Naive thymus-derived CD4-positive, alpha-beta T cell (primary cell): ENCODE results near the gene ERFE. TPM values are rescaled to one million over a fixed set of nuclear protein-coding genes. Genes with fewer than 3 reads are reported as not detected.

Experiments used
- ATAC-seq: fragments of 150-1000 bp; cut with Tn5 transposase; 2 replicates; pipeline ENCODE4 v1.10.0; 2021; ENCODE audit warnings: mild to moderate bottlenecking, moderate library complexity
- CTCF ChIA-PET: fragments of 350-600 bp; sonication (Branson Sonifier 250); formaldehyde crosslinking; loops from one replicate; lab custom pipeline; 2021; ENCODE audit warnings: antibody characterized with exemption; lab: Charles Lee
- POLR2A ChIA-PET: fragments of 350-600 bp; sonication (Branson Sonifier 250); formaldehyde crosslinking; loops from one replicate; lab custom pipeline; 2021; ENCODE audit warnings: antibody characterized with exemption, inconsistent platforms; lab: Charles Lee
- DNase-seq, 9 donors: peaks; one replicate each; pipeline versions ENCODE4 v3.0.0 to v3.0.0-alpha.2; 2020 to 2022; ENCODE audit warnings: mixed read lengths in 1 of 9
- H3K27ac ChIP-seq: one replicate; pipeline ENCODE4 v1.7.0; 2013; ENCODE audit warnings: mild to moderate bottlenecking, low read depth, low read length, moderate library complexity
- H3K27me3 ChIP-seq, 2 donors: one replicate each; pipeline ENCODE4 v1.7.0; 2013; ENCODE audit warnings: low read length in 2 of 2, mild to moderate bottlenecking in 2 of 2, moderate library complexity in 2 of 2; ENCODE audit not compliant: control insufficient read depth in 2 of 2, insufficient read depth in 2 of 2
- H3K36me3 ChIP-seq, 3 experiments: 1 replicate in 2 of 3; 2 replicates in 1 of 3; pipeline ENCODE4 v1.7.0; 2013; ENCODE audit warnings: low read length in 3 of 3, mild to moderate bottlenecking in 3 of 3, moderate library complexity in 1 of 3; ENCODE audit not compliant: insufficient read depth in 3 of 3, control insufficient read depth in 2 of 3
- H3K4me1 ChIP-seq, 2 donors: one replicate each; pipeline ENCODE4 v1.7.0; 2013; ENCODE audit warnings: low read length in 2 of 2, mild to moderate bottlenecking in 2 of 2, moderate library complexity in 1 of 2; ENCODE audit not compliant: control insufficient read depth in 2 of 2, insufficient read depth in 2 of 2
- H3K4me3 ChIP-seq: 2 replicates; pipeline ENCODE4 v1.7.0; 2013; ENCODE audit warnings: mild to moderate bottlenecking, low read length
- H3K9me3 ChIP-seq, 3 experiments: 1 replicate in 2 of 3; 2 replicates in 1 of 3; pipeline ENCODE4 v1.7.0; 2013; ENCODE audit warnings: low read length in 3 of 3; ENCODE audit not compliant: control insufficient read depth in 2 of 3
- H3K27ac Mint-ChIP-seq, 9 donors: one replicate each; pipeline ENCODE4 v1.8.0; 2020 to 2022; ENCODE audit warnings: mixed read lengths in 9 of 9, mild to moderate bottlenecking in 8 of 9, moderate library complexity in 5 of 9, inconsistent platforms in 2 of 9
- H3K27me3 Mint-ChIP-seq, 5 donors: one replicate each; pipeline ENCODE4 v1.8.0; 2021 to 2022; ENCODE audit warnings: mixed read lengths in 5 of 5, mild to moderate bottlenecking in 1 of 5
- H3K36me3 Mint-ChIP-seq, 5 donors: one replicate each; pipeline ENCODE4 v1.8.0; 2020 to 2022; ENCODE audit warnings: mixed read lengths in 5 of 5, mild to moderate bottlenecking in 3 of 5, inconsistent platforms in 1 of 5
- H3K4me1 Mint-ChIP-seq, 7 donors: one replicate each; pipeline ENCODE4 v1.8.0; 2020 to 2022; ENCODE audit warnings: mixed read lengths in 7 of 7, mild to moderate bottlenecking in 3 of 7, inconsistent platforms in 1 of 7
- H3K4me3 Mint-ChIP-seq, 10 donors: one replicate each; pipeline ENCODE4 v1.8.0; 2020 to 2022; ENCODE audit warnings: mild to moderate bottlenecking in 10 of 10, mixed read lengths in 10 of 10, moderate library complexity in 6 of 10, inconsistent platforms in 2 of 10
- H3K9me3 Mint-ChIP-seq, 11 donors: one replicate each; pipeline ENCODE4 v1.8.0; 2020 to 2022; ENCODE audit warnings: mixed read lengths in 11 of 11, mild to moderate bottlenecking in 4 of 11, inconsistent platforms in 1 of 11, moderate library complexity in 1 of 11
- intact Hi-C, 2 donors: fragments of 100-400 bp; cut with micrococcal nuclease; formaldehyde crosslinking; loops; one replicate each; pipeline ENCODE4 v1.15.1; 2023
- polyA plus RNA-seq, 2 donors: library from polyadenylated mRNA; unstranded; fragments of 300-500 nt; fragmentation: Illumina TruSeq; gene quantifications; one replicate each; pipeline ENCODE4 v1.2.3, GENCODE V29; 2021
- total RNA-seq, 6 experiments: library from RNA in 5 of 6; stranded (reverse) in 5 of 6; gene quantifications; 1 replicate in 5 of 6; 2 replicates in 1 of 6; pipeline ENCODE4 v1.2.3 and lab custom pipeline; 2021 to 2026

The ERFE gene
- total and polyA plus RNA-seq, 7 experiments from 2014 or later = 0.29 to 0.31 TPM; not detected in 5

DNA sequence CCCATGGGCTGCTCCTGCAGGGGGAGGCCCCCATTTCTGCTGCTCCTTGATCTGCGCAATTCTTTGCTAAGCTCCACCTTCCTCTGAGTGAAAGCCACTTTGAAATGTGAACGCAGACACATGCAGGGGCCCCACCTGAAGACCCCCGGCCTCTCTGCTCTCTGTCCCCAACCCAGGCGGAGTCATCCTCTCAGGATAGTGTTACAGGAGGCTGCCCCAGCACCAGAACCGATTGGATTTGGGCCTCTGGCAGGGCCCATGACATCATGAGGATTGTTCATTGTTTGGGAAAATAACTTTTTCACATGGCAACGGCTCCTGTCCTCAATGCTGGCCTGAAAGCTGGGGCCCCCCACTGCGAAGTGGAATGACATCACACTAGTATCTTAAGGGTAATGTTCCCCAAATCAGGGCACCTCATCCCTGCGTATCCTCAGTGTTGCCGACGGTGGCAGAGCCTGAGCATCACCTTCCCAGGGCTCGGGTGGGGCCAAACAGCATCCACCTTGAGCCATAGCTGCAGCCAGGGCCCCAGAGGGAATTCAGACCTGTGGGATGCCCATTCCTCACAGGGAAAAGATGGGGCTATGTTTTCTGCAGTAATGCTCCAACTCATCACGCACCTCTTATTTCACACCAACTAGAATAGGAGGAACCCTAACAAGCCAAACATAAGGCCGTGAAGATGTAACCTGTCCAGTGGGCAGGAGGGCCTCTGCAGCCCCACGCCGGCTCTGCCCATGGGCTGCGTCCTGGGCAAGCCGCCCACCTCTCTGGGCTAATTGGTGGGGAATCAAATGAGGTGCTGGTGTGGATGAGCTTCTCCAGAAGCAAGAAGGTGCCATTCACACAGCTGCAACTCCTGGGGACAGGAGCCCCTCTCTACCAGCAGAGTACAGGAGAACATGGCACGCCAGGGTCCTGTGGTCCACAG lies 2.7 kb upstream of the ERFE start:
- no peak overlapping the region for H3K4me3 ChIP-seq
- H3K27me3 ChIP-seq = no peaks in the 10 kb centered on the region
- Mint-ChIP-seq H3K4me3 (no peak overlapping the region), H3K36me3 (peaks cover 0 to 2% (median 0%) of the 10 kb centered on the region in 5 donors), H3K27ac (no peak overlapping the region), H3K4me1 (peaks cover 0 to 9% (median 6%) of the 10 kb centered on the region in 7 donors), H3K9me3 (peaks cover 0 to 5% (median 0%) of the 10 kb centered on the region in 11 donors), H3K27me3 (peaks cover 7 to 18% (median 13%) of the 10 kb centered on the region in 5 donors)
- no peaks in the 10 kb centered on the region for H3K9me3 ChIP-seq
- DNase-seq (no peak), ATAC-seq (no peak)
- ChIA-PET CTCF (no interaction called here), POLR2A (no interaction called here)
- intact Hi-C loops = loop anchor here in 1 of 2 donors (5.0 kb wide), 2 partner anchors 46 to 299 kb away; partner anchors contain the start of genes ILKAP and RAMP1
- H3K36me3 ChIP-seq = no peaks in the 10 kb centered on the region
- peaks cover 0 to 11% of the 10 kb centered on the region in 2 donors for H3K4me1 ChIP-seq
- no peak overlapping the region for H3K27ac ChIP-seq

DNA sequence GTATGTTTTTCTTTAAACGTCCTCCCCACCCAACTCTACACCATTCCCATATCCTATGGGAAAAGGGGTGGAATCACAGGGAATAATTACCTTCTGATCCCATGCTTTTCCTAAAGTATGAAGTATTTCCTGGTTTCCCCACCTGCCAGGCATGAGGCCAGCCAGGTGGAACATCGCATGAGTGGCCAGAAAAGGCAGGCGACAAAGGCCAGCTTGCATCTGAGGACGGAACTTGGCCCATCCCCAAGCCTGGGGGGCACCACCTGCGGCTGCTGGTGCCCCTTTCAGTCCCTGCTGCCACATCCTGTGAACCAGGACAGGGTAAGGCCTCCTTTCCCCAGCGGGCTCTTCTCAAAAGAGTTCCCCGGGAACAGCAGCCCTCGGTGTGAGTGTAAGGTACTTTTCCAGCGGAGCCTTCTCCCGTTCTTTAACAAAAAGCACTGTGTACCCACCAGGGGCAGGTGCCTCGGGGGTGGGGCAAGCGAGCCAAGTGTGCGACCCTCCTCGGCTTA lies 1.2 kb upstream of the ERFE start:
- no peaks in the 10 kb centered on the region for H3K9me3 ChIP-seq
- CTCF ChIA-PET = no interaction called here
- Mint-ChIP-seq H3K4me3 (peak overlapping the region in 2 of 10 donors; percentile 25 to 71), H3K9me3 (peaks cover 0 to 5% (median 0%) of the 10 kb centered on the region in 11 donors), H3K36me3 (peaks cover 0 to 2% (median 0%) of the 10 kb centered on the region in 5 donors), H3K27me3 (peaks cover 7 to 26% (median 13%) of the 10 kb centered on the region in 5 donors), H3K27ac (no peak overlapping the region), H3K4me1 (peaks cover 0 to 9% (median 6%) of the 10 kb centered on the region in 7 donors)
- H3K4me3 ChIP-seq = no peak overlapping the region
- H3K27me3 ChIP-seq = no peaks in the 10 kb centered on the region
- intact Hi-C loops = loop anchor here in 1 of 2 donors (5.0 kb wide), 2 partner anchors 45 to 300 kb away; partner anchors contain the start of genes ILKAP and RAMP1
- H3K27ac ChIP-seq = no peak overlapping the region
- POLR2A ChIA-PET = no interaction called here
- ATAC-seq (no peak), DNase-seq (no peak)
- no peaks in the 10 kb centered on the region for H3K36me3 ChIP-seq
- H3K4me1 ChIP-seq = peaks cover 0 to 11% of the 10 kb centered on the region in 2 donors

DNA sequence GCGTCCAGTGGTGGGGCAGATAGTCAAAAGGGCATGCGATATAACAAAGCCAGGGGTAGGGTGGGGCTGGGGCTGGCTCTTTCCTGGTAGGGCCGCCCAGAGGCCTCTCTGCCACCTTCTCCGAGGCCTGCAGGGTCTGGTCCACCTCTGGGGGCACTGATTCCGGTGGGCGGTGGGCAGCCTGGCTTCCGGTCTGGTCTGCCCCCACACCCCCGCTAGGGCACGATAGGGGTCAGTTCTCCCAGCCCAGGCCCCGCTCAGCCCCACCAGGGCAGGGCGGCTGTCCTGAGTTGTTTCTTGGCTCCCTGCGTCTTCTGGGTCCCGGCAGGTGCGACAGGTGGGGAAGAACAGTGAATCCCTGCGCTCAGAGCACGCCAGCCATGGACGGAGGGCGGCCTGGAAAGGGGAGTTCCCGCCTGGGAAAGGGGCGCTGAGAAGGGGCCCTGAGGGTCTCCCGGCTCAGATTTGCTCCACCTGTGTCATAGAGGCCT lies 707 bp upstream of the ERFE start:
- H3K9me3 Mint-ChIP-seq = peaks cover 0 to 5% (median 0%) of the 10 kb centered on the region in 11 donors
- peaks cover 0 to 2% (median 0%) of the 10 kb centered on the region in 5 donors for H3K36me3 Mint-ChIP-seq
- no peak overlapping the region for H3K4me3 ChIP-seq
- peaks cover 0 to 11% of the 10 kb centered on the region in 2 donors for H3K4me1 ChIP-seq
- H3K9me3 ChIP-seq = no peaks in the 10 kb centered on the region
- H3K27ac Mint-ChIP-seq = no peak overlapping the region
- H3K27ac ChIP-seq = no peak overlapping the region
- ATAC-seq (no peak), DNase-seq (no peak)
- no peaks in the 10 kb centered on the region for H3K27me3 ChIP-seq
- H3K36me3 ChIP-seq = no peaks in the 10 kb centered on the region
- POLR2A ChIA-PET = no interaction called here
- peaks cover 7 to 26% (median 13%) of the 10 kb centered on the region in 5 donors for H3K27me3 Mint-ChIP-seq
- H3K4me3 Mint-ChIP-seq = peak overlapping the region in 3 of 10 donors; percentile 16 to 71 (median 25)
- peaks cover 0 to 9% (median 6%) of the 10 kb centered on the region in 7 donors for H3K4me1 Mint-ChIP-seq
- CTCF ChIA-PET = no interaction called here
- intact Hi-C loops = loop anchor here in 1 of 2 donors (5.0 kb wide), 2 partner anchors 44 to 301 kb away; partner anchors contain the start of genes ILKAP and RAMP1

GRCh38 chr2:238159071-238159539 lies 335 bp downstream of the ERFE start:
- no peaks in the 10 kb centered on the region for H3K36me3 ChIP-seq
- H3K27me3 ChIP-seq = no peaks in the 10 kb centered on the region
- Mint-ChIP-seq H3K27ac (no peak overlapping the region), H3K4me1 (peaks cover 0 to 9% (median 6%) of the 10 kb centered on the region in 7 donors), H3K27me3 (peaks cover 7 to 26% (median 13%) of the 10 kb centered on the region in 5 donors), H3K36me3 (peaks cover 0 to 2% (median 0%) of the 10 kb centered on the region in 5 donors), H3K4me3 (peak overlapping the region; percentile 54 to 79 (median 72)), H3K9me3 (peaks cover 0 to 3% (median 0%) of the 10 kb centered on the region in 11 donors)
- POLR2A ChIA-PET = no interaction called here
- no peaks in the 10 kb centered on the region for H3K9me3 ChIP-seq
- H3K27ac ChIP-seq = no peak overlapping the region
- H3K4me3 ChIP-seq = no peak overlapping the region
- ATAC-seq (peak; percentile 37), DNase-seq (peak in 3 of 9 donors; percentile 10 to 27 (median 25))
- peaks cover 0 to 11% of the 10 kb centered on the region in 2 donors for H3K4me1 ChIP-seq
- intact Hi-C loops = loop anchor here in 1 of 2 donors (5.0 kb wide), 2 partner anchors 43 to 302 kb away; partner anchors contain the start of genes ILKAP and RAMP1
- CTCF ChIA-PET = interaction anchor here (1.7 kb wide), 1 partner anchor 301 kb away, joined by 3 read pairs; no protein-coding TSS in a partner anchor

- Histone ChIP-seq H3K4me1 (peaks cover 0 to 11% of the 10 kb centered on the region in 2 donors), H3K27me3 (no peaks in the 10 kb centered on the region), H3K27ac (no peak overlapping the region), H3K4me3 (no peak overlapping the region), H3K9me3 (no peaks in the 10 kb centered on the region), H3K36me3 (no peaks in the 10 kb centered on the region)
- peaks cover 0 to 13% (median 6%) of the 10 kb centered on the region in 7 donors for H3K4me1 Mint-ChIP-seq
- H3K9me3 Mint-ChIP-seq = no peaks in the 10 kb centered on the region
- H3K36me3 Mint-ChIP-seq = peaks cover 0 to 2% (median 0%) of the 10 kb centered on the region in 5 donors
- peaks cover 9 to 31% (median 19%) of the 10 kb centered on the region in 5 donors for H3K27me3 Mint-ChIP-seq
- ATAC-seq (no peak), DNase-seq (no peak)
- intact Hi-C loops = loop anchor here (2.0 to 5.0 kb wide), 3 partner anchors 43 to 302 kb away; partner anchors contain the start of genes ILKAP (in 1 of the 2) and RAMP1 (in 1 of the 2)
- CTCF ChIA-PET = interaction anchor here (1.7 kb wide), 1 partner anchor 301 kb away, joined by 3 read pairs; no protein-coding TSS in a partner anchor
- POLR2A ChIA-PET = no interaction called here
- no peak overlapping the region for H3K27ac Mint-ChIP-seq
- H3K4me3 Mint-ChIP-seq = peak overlapping the region; percentile 54 to 79 (median 72)
These were observed 963 bp downstream of the ERFE start for GRCh38 chr2:238159661-238160205.
